Measurements from ENCODE around the gene SAMM50.

DNA sequence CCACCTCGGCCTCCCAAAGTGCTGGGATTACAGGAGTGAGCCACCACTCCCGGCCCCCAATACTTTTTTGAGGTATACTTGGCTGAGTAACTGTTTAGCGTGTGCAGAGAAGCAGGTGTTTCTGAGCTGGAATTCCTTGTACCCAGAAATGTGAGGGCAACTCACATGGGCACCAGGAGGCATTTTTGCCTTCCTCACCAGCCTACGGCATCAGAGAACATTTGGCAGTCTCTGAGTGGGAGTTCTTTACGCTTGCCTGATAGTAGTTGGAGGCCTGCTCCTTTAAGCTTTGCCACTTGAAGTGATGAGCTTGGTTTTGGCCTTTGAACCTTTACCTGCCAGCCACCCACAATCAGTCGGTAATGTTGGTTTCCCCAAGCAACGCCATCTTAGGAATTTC, 78.0 kb downstream of the SAMM50 start:
- TF ChIP-seq, protein P1, sequence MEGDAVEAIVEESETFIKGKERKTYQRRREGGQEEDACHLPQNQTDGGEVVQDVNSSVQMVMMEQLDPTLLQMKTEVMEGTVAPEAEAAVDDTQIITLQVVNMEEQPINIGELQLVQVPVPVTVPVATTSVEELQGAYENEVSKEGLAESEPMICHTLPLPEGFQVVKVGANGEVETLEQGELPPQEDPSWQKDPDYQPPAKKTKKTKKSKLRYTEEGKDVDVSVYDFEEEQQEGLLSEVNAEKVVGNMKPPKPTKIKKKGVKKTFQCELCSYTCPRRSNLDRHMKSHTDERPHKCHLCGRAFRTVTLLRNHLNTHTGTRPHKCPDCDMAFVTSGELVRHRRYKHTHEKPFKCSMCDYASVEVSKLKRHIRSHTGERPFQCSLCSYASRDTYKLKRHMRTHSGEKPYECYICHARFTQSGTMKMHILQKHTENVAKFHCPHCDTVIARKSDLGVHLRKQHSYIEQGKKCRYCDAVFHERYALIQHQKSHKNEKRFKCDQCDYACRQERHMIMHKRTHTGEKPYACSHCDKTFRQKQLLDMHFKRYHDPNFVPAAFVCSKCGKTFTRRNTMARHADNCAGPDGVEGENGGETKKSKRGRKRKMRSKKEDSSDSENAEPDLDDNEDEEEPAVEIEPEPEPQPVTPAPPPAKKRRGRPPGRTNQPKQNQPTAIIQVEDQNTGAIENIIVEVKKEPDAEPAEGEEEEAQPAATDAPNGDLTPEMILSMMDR (IDR thresholded peaks at IDR 0.05): no peak
- TF ChIP-seq POLR2A (IDR thresholded peaks at IDR 0.05): no peak

Measured in lower leg skin (tissue), 3 donors.